IPS-18c (cell line): Measurements from ENCODE around the gene AEN.
"Not testable (repeated sequence)": the region's sequence is repeated elsewhere in the genome, so short reads cannot be mapped to it uniquely, and the experiment has no call there.

ENCODE experiments used
- H3K4me3 ChIP-seq: 2 replicates; pipeline ENCODE4 v1.7.0; 2013; ENCODE audit warnings: low read depth, mild to moderate bottlenecking, low read length, moderate library complexity; ENCODE audit not compliant: insufficient read depth
- H3K9me3 ChIP-seq: one replicate; pipeline ENCODE4 v1.6.1; 2013; ENCODE audit warnings: mild to moderate bottlenecking, low read length, moderate library complexity; ENCODE audit not compliant: control insufficient read depth, insufficient read depth

The AEN gene

GRCh38 chr15:88624971-88625490 lies 3.9 kb downstream of the AEN start:
- no peaks in the 10 kb centered on the region for H3K9me3 ChIP-seq
- no peak overlapping the region for H3K4me3 ChIP-seq

- Histone ChIP-seq H3K9me3 (no peaks in the 10 kb centered on the region), H3K4me3 (no peak overlapping the region)
These were observed 5.0 kb downstream of the AEN start for GRCh38 chr15:88625943-88626741.

- Histone ChIP-seq H3K4me3 (no peak overlapping the region), H3K9me3 (no peaks in the 10 kb centered on the region)
These were observed 6.3 kb downstream of the AEN start for GRCh38 chr15:88627463-88627862.

- H3K9me3 ChIP-seq: no peaks in the 10 kb centered on the region
These were observed 7.0 kb downstream of the AEN start for GRCh38 chr15:88628018-88628654.

GRCh38 chr15:88629071-88629470 lies 7.9 kb downstream of the AEN start:
- no peaks in the 10 kb centered on the region for H3K9me3 ChIP-seq
- no peak overlapping the region for H3K4me3 ChIP-seq

More at GRCh38 chr15:88628018-88628654, 7.0 kb downstream of the AEN start:
- H3K4me3 ChIP-seq: no peak overlapping the region

- no peaks in the 10 kb centered on the region for H3K9me3 ChIP-seq
- no peak overlapping the region for H3K4me3 ChIP-seq
These were observed 9.1 kb downstream of the AEN start for GRCh38 chr15:88630141-88630721.

- H3K4me3 ChIP-seq: no peak overlapping the region
- no peaks in the 10 kb centered on the region for H3K9me3 ChIP-seq
These were observed 9.8 kb downstream of the AEN start for GRCh38 chr15:88630798-88631463.

- Histone ChIP-seq H3K4me3 (no peak overlapping the region), H3K9me3 (no peaks in the 10 kb centered on the region)
These were observed 10.4 kb downstream of the AEN start for GRCh38 chr15:88631464-88632028.

GRCh38 chr15:88632797-88633196 lies 11.7 kb downstream of the AEN start:
- not testable (repeated sequence) for H3K4me3 ChIP-seq, H3K9me3 ChIP-seq

- no peak overlapping the region for H3K4me3 ChIP-seq
- no peaks in the 10 kb centered on the region for H3K9me3 ChIP-seq
These were observed 13.3 kb downstream of the AEN start for GRCh38 chr15:88634449-88634848.

- Histone ChIP-seq H3K9me3 (no peaks in the 10 kb centered on the region), H3K4me3 (no peak overlapping the region)
These were observed 14.2 kb downstream of the AEN start for GRCh38 chr15:88635318-88635717.

GRCh38 chr15:88636050-88636449 lies 14.9 kb downstream of the AEN start:
- no peaks in the 10 kb centered on the region for H3K9me3 ChIP-seq
- no peak overlapping the region for H3K4me3 ChIP-seq

GRCh38 chr15:88636654-88637053 lies 15.5 kb downstream of the AEN start:
- Histone ChIP-seq H3K4me3 (no peak overlapping the region), H3K9me3 (no peaks in the 10 kb centered on the region)

GRCh38 chr15:88637436-88637835 lies 16.3 kb downstream of the AEN start:
- no peaks in the 10 kb centered on the region for H3K9me3 ChIP-seq
- H3K4me3 ChIP-seq: no peak overlapping the region

GRCh38 chr15:88637841-88638625 lies 16.9 kb downstream of the AEN start:
- peak overlapping the region; percentile 34; the same call in 1 of the 2 replicates for H3K4me3 ChIP-seq
- no peaks in the 10 kb centered on the region for H3K9me3 ChIP-seq

GRCh38 chr15:88638626-88639372 lies 17.7 kb downstream of the AEN start, which contains the start of gene ISG20:
Gene ISG20 (plus strand): TSS chr15:88639016. CDS start chr15:88639367, 351 bp downstream.
- Histone ChIP-seq H3K9me3 (no peaks in the 10 kb centered on the region), H3K4me3 (peak within 1 kb of the TSS; percentile 34; the same call in 1 of the 2 replicates)
